COLO668 (cell line): Measurements from ENCODE around the gene YWHAB.

Source experiments
- DNase-seq: peaks from one replicate; lab custom pipeline; 2025; ENCODE audit not compliant: unreplicated experiment; lab: John Stamatoyannopoulos, UW

The YWHAB gene

DNA sequence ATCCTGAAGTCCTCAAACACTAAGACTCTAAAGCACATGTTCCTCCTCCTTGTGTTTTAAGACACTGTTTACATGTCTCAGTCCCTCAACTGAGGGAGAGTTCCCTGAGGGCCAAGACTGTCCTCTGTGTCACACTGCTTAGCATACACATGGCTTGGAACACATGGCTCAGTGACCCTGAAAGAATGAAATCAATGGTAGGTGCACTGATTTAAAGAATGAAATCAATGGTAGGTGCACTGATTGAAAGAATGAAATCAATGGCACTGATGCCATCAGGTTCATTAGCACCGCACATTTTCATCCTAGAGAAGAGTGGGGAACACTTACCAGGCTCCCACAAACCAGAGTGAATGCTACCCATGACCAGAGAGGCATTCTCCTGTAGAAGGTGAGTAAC lies 64.9 kb downstream of the YWHAB start:
- no peak for DNase-seq

DNA sequence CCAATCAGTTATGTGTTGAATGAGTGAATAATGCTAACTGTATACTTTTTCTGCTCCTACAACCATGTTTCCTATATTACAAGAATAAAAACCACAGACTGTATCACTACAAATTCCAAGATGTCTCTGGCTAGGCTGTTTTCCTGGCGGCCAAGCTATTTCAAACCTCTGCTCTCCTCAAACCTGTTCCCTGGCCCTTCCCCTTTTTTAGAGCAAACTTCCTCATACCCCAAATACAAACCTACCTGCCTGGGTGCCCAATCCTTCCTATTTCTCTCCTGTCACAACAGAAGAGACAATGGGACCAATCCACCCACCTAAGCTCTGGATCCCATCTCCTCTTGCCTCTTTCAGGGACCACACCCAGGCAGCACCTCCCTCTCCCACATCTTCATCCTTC lies 67.2 kb downstream of the YWHAB start:
- DNase-seq: no peak

DNA sequence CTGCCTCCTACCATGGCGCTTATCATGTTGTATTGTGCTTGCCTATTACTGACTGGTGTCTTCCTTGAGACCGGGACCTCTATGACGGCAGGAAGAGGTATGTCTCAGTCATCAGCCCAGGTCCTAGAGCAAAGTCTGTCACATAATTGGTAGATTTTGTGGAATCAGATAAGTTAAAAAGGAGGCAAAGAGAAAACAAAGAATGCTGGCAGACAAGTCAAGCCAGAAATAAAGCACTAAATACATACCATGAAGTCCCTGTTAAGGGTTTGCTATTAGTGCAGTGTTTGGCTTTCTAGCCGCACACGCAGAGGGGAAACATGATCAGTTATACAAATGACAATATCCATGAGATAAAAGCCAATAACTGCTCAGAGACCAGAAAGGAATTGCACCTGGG lies 68.7 kb downstream of the YWHAB start:
- DNase-seq: no peak

DNA sequence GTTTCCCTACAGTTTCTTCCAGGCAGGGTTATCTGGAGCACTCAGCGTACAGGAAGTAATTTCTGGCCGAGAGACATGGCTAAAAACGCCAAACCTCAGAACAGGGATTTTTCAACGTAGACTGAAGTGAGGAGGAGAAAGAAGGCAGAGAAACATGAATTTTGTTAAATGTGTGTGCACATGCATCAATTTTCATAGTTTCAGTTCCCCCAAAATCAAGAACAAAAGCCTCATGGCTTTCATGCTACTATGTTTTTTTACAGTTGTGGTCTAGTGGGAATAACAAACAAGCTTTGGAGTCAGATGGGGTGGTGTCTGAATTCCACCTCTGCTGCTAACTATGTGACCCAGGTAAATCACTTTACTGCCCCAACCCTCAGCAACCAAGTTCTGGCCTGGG lies 69.8 kb downstream of the YWHAB start:
- no peak for DNase-seq

DNA sequence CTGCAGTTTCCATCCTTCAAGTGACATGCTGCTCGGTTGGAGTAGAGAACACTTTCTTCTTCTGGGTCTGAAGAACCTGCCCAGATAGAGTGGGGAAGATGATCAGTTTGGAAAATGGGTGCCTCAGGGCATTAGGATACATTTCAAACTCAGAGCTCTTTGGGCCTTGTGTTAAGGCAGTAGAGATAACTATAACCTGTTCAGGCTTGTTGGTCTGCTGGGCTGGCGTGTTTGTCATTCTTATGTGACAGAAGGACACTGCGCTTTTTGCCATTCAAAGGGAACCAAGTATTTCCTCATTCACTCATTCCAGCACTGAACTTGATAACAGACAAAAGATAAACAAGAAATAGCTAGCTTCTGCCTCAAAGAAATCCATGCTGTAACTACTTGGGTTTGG lies 70.9 kb downstream of the YWHAB start:
- no peak for DNase-seq
